Stimulated activated CD8-positive, alpha-beta memory T cell treated with anti-CD3 and anti-CD28 coated beads, Interleukin-12 subunit alpha, Interleukin-12 subunit beta, amount 100 ng/mL, for 4 hours (primary cell): ENCODE data around the gene MYL3.
"Not testable (repeated sequence)": the region's sequence is repeated elsewhere in the genome, so short reads cannot be mapped to it uniquely, and the experiment has no call there.

Source experiments
- DNase-seq: peaks from one replicate; pipeline ENCODE4 v3.0.0-alpha.2; 2020; ENCODE audit warnings: low read depth

MYL3 gene

GRCh38 chr3:46863261-46863782 is at the start of gene MYL3:
MYL3 (minus strand) TSS chr3:46863444; CDS start chr3:46863390, 54 bp downstream.
- no peak for DNase-seq

GRCh38 chr3:46912986-46913385 is 49.7 kb upstream of the MYL3 start:
- DNase-seq, result no peak

DNA sequence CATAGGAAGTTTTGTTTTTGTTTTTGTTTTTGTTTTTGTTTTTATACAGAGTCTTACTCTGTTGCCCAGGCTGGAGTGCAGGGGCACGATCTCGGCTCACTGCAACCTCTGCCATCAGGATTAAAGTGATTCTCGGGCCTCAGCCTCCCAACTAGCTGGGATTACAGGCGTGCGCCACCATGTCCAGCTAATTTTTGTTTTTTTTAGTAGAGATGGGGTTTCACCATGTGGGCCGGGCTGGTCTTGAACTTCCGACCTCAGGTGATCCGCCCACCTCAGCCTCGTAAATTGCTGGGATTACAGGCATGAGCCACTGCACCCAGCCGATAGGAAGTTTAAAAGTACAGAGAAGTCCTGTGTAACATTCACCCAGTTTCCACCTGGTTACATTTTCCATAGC is 47.7 kb upstream of the MYL3 start:
- DNase-seq, result not testable (repeated sequence)

DNA sequence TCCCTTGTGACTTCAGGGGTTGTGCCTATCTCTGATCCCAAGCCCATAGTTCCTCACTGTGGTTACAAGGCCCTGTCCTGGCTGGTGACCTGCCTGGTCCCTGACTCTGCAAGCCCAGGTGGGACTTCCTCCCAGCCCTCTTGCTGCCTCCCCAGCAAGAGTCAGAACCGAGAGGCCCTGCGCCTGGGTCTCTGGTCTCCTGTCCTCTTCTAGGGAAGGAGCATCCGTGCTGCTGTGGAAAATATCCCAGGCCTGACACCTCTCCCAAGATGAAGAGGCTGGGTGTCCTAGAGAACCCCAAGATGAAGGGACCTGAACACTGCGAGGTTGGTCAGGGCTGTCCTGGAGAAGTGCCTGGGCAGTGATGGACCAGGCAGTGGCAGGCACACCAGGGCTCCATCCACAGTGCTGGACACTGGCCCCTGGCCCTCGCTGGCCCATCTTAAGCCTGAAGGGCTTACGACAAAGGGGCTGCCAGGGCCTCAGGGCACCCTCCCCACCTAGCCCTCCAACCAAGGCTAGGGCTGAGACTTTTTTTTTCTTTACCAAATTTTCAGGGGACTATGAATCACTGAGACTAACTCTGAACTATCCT is 47.0 kb upstream of the MYL3 start:
- no peak for DNase-seq

DNA sequence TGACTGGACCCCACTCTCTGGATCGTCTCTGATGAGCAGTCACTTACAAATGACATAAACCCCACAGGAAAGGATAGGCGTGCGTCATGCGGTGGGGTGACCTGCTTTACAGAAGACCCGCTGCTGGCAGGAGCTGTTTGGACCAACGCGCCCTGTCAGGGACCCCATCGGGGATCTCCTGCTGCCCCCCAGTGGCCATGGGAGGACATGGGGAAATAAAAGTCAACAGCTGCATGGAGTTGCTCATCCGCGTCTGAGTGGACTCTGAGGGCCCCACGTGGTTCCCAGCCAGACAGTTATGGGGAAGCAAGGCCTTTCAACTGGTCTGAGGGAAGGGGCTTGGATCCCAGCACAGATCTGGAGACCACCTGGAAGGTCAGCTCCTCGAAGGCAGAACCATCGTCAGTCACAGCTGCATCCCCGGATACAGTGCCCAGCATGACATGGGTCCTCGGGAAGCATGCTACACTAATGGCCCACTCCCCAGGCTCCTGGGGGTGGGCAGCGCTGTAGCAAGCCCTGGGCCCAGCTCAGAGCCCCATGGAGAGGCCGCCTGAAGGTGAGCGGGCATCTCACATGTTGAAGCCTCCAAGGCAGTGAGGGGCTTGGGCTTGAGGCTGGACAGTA is 46.4 kb upstream of the MYL3 start:
- peak; percentile 66 for DNase-seq

DNA sequence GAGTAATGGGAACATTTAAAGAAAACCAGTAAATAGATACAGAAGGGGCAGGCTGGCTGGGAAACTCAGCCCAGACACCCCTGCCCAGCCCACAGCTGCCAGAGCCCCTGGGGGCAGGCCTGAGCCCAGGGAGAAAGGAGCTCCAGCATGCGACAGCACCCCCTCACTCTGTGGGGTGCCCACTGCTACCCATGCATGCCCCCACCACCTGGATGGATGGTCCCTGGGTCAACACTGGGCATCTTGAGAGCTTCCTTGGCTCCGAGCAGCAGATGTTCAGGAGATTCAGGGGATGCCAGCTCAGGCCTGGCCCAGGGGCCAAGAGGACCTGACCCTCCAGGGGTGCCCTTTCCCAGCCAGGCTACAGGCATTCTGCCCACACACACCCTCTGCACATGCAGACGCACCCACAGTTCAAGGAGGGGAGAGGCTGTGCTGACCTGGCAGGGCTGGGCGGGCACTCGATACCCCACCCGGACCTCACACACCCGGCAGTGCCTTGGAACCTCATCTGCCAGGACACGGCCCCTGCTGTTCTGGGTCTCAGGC is 45.8 kb upstream of the MYL3 start:
- no peak for DNase-seq

- no peak for DNase-seq
These were observed 45.2 kb upstream of the MYL3 start for GRCh38 chr3:46908294-46908985.

DNA sequence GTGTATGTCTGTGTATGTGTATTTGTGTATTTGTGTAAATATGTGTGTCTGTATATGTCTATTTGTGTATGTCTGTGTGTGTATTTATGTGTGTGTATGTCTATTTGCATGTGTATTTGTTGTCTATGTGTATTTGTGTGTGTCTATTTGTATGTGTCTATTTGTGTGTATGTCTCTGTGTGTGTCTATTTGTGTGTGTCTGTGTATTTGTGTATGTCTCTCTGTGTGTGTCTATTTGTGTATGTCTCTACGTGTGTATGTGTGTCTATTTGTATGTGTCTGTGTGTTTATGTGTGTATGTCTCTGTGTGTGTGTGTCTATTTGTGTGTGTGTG is 44.7 kb upstream of the MYL3 start:
- DNase-seq, result no peak

GRCh38 chr3:46907271-46907670 is 44.0 kb upstream of the MYL3 start:
- DNase-seq, result no peak

GRCh38 chr3:46906471-46907058 is 43.3 kb upstream of the MYL3 start:
- no peak for DNase-seq

DNA sequence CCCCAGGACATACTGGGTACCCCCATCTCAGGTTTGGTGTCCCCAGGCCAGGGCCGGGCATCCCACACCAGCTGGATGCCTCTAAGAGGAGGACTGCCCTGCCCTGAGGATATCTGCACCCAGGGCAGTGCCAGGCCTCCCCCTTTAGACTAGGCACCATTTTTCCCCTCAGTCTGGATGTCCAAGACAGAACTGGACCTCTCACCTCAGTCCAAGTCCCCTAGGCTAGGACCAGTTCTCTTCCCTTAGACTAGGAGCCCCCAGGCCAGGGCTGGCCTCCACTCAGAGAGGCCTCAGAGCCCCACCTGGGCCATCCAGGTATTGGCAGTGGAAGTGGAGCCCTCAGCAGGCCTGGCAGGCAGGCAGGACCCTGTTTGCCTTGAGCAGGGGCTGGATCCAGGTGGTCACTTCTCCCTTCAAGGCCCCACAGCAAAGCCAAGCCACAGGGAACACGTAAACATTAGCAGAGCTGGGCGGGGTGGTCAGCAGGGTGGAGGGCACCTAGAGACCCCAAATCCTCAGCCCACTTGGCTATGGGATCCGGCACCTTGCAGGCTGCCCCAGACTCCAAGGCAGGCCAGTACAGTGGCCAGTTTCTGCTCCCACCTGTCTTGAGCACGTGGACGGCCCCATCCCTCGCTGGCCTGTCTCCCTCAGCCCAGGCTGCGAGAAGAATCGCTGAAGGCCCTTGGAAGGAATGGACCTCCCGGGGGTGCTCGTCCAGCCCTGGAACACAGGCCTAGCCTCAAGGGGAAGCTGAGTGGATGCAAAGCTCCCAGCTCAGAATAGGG is 42.6 kb upstream of the MYL3 start:
- no peak for DNase-seq

DNA sequence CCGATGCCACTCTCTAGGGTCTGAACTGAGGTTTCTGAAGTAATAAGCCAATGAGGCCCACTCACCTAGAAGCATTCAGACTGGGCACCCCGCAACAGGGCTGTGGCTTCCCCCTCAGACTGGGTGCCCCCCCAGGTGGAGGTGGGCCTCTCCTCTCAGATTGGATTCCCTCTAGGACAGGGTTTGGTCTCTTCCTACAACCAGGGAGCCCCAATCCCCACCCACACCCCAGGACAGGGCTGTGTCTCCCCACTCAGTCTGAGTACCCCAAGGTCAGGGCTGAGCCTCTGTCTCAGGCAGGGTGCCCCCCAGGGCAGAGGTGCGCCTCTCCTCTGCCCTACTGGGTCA is 41.9 kb upstream of the MYL3 start:
- DNase-seq, result no peak

DNA sequence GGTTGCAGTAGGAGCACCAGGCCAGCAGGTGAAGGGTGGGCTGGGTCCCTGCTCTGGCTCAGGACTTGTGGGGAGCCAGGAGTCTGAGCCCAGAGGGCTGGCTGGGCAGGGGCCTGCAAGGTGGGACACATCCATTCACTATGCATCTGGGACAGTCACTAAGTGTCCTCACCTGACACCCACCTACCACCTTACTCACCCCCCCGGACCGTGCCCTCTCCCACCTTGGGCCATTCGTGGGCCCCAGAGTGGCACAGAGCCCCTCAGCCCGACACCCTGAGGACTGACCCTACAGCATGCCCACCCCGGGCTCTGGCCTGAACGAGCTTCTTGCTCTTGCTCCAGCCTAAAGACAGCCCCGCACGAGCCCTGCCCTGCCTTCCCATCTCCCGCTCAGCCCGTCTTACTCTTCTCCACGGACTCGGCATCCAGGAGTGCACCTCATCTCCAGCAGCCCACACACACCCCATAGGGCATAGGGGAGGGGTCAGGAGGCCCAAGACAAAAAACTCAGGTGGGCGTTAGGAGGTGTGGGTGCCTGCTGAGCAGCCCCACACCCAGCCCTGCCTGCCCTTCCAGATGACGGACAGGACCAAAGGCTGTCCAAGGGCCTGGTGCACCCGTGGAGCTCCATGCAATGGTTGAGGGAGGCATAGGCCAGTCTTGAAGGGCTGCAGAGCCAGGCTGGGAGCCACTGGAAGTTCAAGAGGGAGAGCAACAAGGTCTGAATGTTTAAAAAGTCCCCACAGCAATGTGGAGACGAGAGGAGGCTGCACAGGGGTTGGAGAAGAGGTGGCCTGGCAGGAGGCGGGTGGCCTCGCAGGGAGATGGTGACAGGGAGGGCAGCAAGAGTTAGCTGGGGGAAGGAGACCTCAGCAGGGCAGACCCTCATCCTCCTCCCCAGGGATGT is 41.3 kb upstream of the MYL3 start:
- DNase-seq, result no peak

- no peak for DNase-seq
These were observed 40.4 kb upstream of the MYL3 start for GRCh38 chr3:46903341-46904302.

DNA sequence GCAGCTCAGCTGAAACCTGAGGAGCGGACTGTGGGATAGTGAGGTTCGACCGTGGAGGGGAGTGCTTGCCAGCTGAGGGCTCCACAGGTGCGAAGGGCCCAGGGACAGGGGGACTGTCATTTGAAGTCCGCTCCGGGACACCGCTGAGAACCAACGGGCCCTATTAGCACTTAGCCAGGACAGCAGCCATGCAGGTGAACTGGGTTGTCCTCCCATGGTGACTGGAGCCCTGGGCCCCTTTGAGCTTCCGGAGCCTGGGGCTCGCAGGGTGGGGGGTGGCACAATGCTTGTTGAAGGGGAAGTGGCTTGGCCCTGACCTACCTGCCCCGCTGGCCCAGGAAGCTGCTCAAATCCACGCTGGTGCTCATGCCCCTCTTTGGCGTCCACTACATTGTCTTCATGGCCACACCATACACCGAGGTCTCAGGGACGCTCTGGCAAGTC is 39.0 kb upstream of the MYL3 start:
- no peak for DNase-seq

GRCh38 chr3:46901591-46902187 is 38.4 kb upstream of the MYL3 start:
- DNase-seq, result no peak

- no peak for DNase-seq
These were observed 37.8 kb upstream of the MYL3 start for GRCh38 chr3:46901061-46901460.

DNA sequence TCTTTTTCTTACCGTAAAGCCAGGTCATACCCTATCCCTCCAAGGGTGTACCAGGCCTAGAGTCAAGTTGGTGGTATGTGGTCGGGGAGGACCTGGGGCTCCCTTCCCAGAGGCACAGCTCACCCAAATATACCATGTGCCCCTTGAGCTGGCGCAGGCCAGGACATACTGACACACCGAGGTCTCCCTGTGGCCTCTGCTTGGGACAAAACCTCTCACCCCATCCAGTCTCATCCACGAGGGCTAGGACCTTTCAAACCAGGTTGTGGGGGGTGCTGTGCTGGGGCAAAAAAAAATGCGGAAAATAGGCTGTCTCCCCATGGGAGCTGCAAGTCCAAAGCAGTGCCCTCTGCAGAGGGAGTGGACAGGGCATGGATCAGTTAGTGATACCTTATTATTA is 37.1 kb upstream of the MYL3 start:
- DNase-seq, result no peak

GRCh38 chr3:46900007-46900292 is 36.7 kb upstream of the MYL3 start:
- DNase-seq, result no peak
